DOHH2 (cell line): ENCODE measurements around the gene NPFF.

Experiments used
- H3F3A ChIP-seq: fragments of 200-600 bp; sonication (generic), shearing (Covaris generic); 2 replicates; pipeline ENCODE4 v1.6.0; 2016; ENCODE audit warnings: antibody characterized with exemption, mild to moderate bottlenecking; ENCODE audit not compliant: control insufficient read depth, insufficient read depth
- H3K27ac ChIP-seq: fragments of 200-600 bp; sonication (generic); 2 replicates; pipeline ENCODE4 v1.5.1; 2014; ENCODE audit warnings: low read depth, mild to moderate bottlenecking, low read length, moderate library complexity
- H3K27me3 ChIP-seq: fragments of 200-600 bp; sonication (generic); 2 replicates; pipeline ENCODE4 v1.6.1; 2014; ENCODE audit warnings: mild to moderate bottlenecking, low read length, mixed read lengths; ENCODE audit not compliant: control insufficient read depth
- H3K36me3 ChIP-seq: fragments of 200-600 bp; sonication (generic); 2 replicates; pipeline ENCODE4 v1.6.1; 2014; ENCODE audit warnings: mild to moderate bottlenecking, low read length, moderate library complexity, mixed read lengths; ENCODE audit not compliant: control insufficient read depth
- H3K4me1 ChIP-seq: fragments of 200-600 bp; sonication (generic); 2 replicates; pipeline ENCODE4 v1.6.1; 2014; ENCODE audit warnings: mild to moderate bottlenecking, low read length, mixed read lengths; ENCODE audit not compliant: control insufficient read depth
- H3K4me2 ChIP-seq: fragments of 200-600 bp; sonication (generic); 2 replicates; pipeline ENCODE4 v1.6.0; 2014; ENCODE audit warnings: mild to moderate bottlenecking, low read length, moderate library complexity
- H3K4me3 ChIP-seq: fragments of 200-600 bp; sonication (generic); 2 replicates; pipeline ENCODE4 v1.5.1; 2014; ENCODE audit warnings: mild to moderate bottlenecking, low read length, mixed read lengths
- H3K79me2 ChIP-seq: fragments of 200-600 bp; sonication (generic); 2 replicates; pipeline ENCODE4 v1.6.1; 2014; ENCODE audit warnings: mild to moderate bottlenecking, low read length, mixed read lengths; ENCODE audit not compliant: control insufficient read depth
- H3K9me2 ChIP-seq: fragments of 200-600 bp; sonication (generic); replicated peaks from 2 replicates; pipeline ENCODE4 v1.6.1; 2014; ENCODE audit warnings: mild to moderate bottlenecking, low read length, mixed read lengths; ENCODE audit not compliant: control insufficient read depth
- H3K9me3 ChIP-seq: fragments of 200-600 bp; sonication (generic); 2 replicates; pipeline ENCODE4 v1.6.1; 2014; ENCODE audit warnings: antibody characterized with exemption, low read length, mixed read lengths; ENCODE audit not compliant: control insufficient read depth, insufficient read depth
- H4K20me1 ChIP-seq: fragments of 200-600 bp; sonication (generic); 2 replicates; pipeline ENCODE4 v1.6.0; 2014; ENCODE audit warnings: low read depth, mild to moderate bottlenecking, antibody characterized with exemption, low read length, moderate library complexity; ENCODE audit not compliant: control insufficient read depth, insufficient read depth
- CTCF ChIP-seq: fragments of 200-600 bp; sonication (generic); IDR thresholded peaks from one replicate; pipeline ENCODE4 v1.5.1; 2014; ENCODE audit warnings: antibody characterized with exemption, mild to moderate bottlenecking, low read depth, low read length; ENCODE audit not compliant: poor library complexity, severe bottlenecking
- EZH2phosphoT487 ChIP-seq: fragments of 200-600 bp; sonication (generic); IDR thresholded peaks from 2 replicates; pipeline ENCODE4 v1.6.1; 2017; ENCODE audit warnings: borderline replicate concordance, mild to moderate bottlenecking, antibody characterized with exemption, low read length, moderate library complexity, mixed read lengths

The NPFF gene

GRCh38 chr12:53480491-53481442, 26.5 kb downstream of the NPFF start:
- Histone ChIP-seq H3K27me3 (no peaks in the 10 kb centered on the region), H3K36me3 (peaks cover 90% of the 10 kb centered on the region), H3K4me2 (no peak overlapping the region), H3K9me3 (no peaks in the 10 kb centered on the region), H3K27ac (no peak overlapping the region), H4K20me1 (peaks cover 23% of the 10 kb centered on the region), H3K4me3 (no peak overlapping the region), H3K9me2 (no peaks in the 10 kb centered on the region), H3K79me2 (peaks cover 18% of the 10 kb centered on the region), H3K4me1 (no peaks in the 10 kb centered on the region), H3F3A (peaks cover 65% of the 10 kb centered on the region)
- TF ChIP-seq EZH2phosphoT487: no peak
- no peak for TF ChIP-seq CTCF

GRCh38 chr12:53479331-53479730, 28.0 kb downstream of the NPFF start:
- Histone ChIP-seq H3K9me2 (no peaks in the 10 kb centered on the region), H3K9me3 (no peaks in the 10 kb centered on the region), H3K27ac (no peak overlapping the region), H3K4me3 (no peak overlapping the region), H3K27me3 (no peaks in the 10 kb centered on the region), H3K79me2 (peaks cover 32% of the 10 kb centered on the region), H4K20me1 (peaks cover 26% of the 10 kb centered on the region), H3K4me1 (no peaks in the 10 kb centered on the region), H3K36me3 (peaks cover 95% of the 10 kb centered on the region), H3K4me2 (no peak overlapping the region), H3F3A (peaks cover 78% of the 10 kb centered on the region)
- TF ChIP-seq EZH2phosphoT487 (no peak), CTCF (no peak)

GRCh38 chr12:53478865-53479264, 28.4 kb downstream of the NPFF start:
- no peak overlapping the region for H3K4me2 ChIP-seq
- H3K4me1 ChIP-seq: no peaks in the 10 kb centered on the region
- H3K79me2 ChIP-seq: peaks cover 36% of the 10 kb centered on the region
- H3K4me3 ChIP-seq: no peak overlapping the region
- no peak for TF ChIP-seq EZH2phosphoT487
- TF ChIP-seq CTCF: no peak
- H4K20me1 ChIP-seq: peaks cover 23% of the 10 kb centered on the region
- peaks cover 78% of the 10 kb centered on the region for H3F3A ChIP-seq
- no peaks in the 10 kb centered on the region for H3K9me2 ChIP-seq
- no peak overlapping the region for H3K27ac ChIP-seq
- H3K9me3 ChIP-seq: no peaks in the 10 kb centered on the region
- no peaks in the 10 kb centered on the region for H3K27me3 ChIP-seq
- peaks cover 95% of the 10 kb centered on the region for H3K36me3 ChIP-seq
